NCI-H510A treated with DMSO at 0.1 percent for 48 hours (cell line): ENCODE measurements around the gene CCDC195.
"Not testable (repeated sequence)": the region's sequence is repeated elsewhere in the genome, so short reads cannot be mapped to it uniquely, and the experiment has no call there.

ENCODE experiments used
- DNase-seq: peaks from one replicate; lab custom pipeline; 2025; lab: John Stamatoyannopoulos, UW

The CCDC195 gene

DNA sequence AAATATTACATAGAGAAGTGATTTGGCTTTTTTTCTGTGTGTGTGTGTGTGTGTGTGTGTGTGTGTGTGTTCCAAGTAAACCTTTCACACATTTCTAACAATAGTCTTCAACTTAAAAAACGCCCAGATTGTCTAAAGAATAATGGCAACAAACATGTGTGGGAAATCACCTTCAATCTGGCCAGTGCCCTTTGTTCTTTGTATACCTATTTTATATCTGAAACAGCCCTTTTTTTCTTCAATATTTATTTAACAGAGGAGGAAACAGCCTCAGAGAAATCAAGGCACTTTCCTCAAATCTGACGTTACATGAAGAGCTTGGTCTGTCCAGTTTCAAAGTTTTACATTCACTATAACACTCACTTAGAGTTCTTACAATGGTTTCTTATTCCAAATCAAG is 25.3 kb downstream of the CCDC195 start:
- DNase-seq: no peak

GRCh38 chr2:224689539-224689938 is 26.6 kb downstream of the CCDC195 start:
- DNase-seq: no peak

DNA sequence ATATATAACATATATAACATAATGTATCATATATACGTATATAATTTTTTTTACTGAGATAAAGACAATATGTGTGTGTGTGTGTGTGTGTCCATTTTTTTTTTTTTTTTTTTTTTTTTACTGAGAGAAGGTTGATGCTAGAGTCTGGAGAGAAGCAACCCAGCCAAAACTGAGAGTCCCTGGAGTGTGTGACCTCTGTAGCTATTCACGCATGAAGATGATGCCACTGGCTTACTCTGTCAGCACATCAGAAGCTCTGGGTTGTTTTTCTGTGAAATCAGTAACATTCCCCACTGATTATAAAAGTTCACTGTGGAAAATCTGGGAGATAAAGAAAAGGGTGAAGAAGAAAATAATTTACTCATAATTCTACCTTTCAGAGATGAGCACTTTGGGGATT is 27.2 kb downstream of the CCDC195 start:
- DNase-seq: no peak

GRCh38 chr2:224687156-224687555 is 29.0 kb downstream of the CCDC195 start:
- no peak for DNase-seq

- no peak for DNase-seq
Measured at GRCh38 chr2:224685121-224685520, 31.0 kb downstream of the CCDC195 start.

DNA sequence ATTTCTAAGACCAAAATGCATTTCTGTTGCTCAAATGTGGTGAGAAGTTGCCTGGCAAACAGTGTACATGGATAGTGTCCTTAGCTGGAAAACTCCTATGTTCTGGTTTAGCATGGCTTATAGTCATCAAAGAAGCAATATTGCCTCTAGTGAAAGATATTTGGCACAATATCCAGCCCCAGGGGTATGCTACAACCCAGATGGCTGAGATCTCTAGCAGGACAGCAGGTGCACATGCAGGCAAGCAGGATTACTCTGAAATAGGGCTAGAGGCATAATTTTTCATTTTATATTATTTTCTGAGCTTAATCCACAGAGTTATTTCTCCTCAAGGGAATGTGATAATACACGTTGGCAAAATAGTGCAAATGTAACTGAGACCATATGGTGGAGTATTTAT is 34.0 kb downstream of the CCDC195 start:
- no peak for DNase-seq

- DNase-seq: no peak
Measured at GRCh38 chr2:224671731-224672130, 44.4 kb downstream of the CCDC195 start.

DNA sequence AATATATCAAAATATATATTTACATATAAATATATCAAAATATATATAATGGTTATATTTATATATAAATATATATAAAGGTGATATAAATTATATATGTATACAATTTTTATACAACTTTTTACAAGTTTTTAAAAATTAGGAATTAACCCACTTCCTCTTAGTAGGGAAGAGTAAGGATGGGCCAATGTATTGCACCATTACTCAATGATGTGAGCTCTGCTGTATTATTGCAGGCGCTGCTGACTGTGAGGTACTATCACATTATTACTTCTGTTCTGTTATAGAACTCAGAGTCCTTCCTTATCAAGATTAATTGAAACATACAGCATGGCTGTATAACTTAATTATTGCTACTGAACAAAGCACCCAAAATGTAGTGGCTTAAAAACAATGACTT is 46.0 kb downstream of the CCDC195 start:
- no peak for DNase-seq

GRCh38 chr2:224669449-224669848 is 46.7 kb downstream of the CCDC195 start:
- no peak for DNase-seq

DNA sequence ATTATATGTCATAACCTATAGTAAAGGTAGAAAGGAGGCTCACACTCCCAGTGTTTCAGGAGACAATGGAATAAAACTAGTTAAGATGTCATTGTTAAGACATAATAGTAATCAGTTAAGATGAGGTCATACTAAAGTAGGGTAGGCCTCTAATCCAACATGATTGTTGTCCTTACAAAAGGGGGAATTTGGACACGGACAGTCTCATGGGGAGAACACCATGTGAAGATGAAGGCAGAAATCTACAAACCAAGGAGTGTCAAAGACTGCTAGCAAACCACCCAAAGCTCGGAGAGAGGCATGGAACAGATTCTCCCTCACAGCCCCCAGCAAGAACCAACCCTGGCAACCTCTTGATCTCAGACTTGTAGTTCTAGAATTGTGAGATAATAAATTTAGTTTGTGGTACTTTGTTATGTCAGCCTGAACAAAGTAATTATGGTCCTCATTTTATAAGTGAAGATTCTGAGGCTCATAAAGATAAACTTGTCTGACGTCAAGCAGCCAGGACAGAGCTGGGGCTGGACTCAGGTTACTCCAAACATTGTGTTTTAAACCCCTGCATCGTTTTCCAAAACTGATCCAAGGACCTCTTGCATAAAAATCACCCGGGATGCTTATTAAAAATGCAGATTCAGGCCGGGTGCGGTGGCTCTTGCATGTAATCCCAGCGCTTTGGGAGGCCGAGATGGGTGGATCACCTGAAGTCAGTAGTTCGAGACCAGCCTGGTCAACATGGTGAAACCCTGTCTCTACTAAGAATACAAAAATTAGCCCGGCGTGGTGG is 47.8 kb downstream of the CCDC195 start:
- no peak for DNase-seq

DNA sequence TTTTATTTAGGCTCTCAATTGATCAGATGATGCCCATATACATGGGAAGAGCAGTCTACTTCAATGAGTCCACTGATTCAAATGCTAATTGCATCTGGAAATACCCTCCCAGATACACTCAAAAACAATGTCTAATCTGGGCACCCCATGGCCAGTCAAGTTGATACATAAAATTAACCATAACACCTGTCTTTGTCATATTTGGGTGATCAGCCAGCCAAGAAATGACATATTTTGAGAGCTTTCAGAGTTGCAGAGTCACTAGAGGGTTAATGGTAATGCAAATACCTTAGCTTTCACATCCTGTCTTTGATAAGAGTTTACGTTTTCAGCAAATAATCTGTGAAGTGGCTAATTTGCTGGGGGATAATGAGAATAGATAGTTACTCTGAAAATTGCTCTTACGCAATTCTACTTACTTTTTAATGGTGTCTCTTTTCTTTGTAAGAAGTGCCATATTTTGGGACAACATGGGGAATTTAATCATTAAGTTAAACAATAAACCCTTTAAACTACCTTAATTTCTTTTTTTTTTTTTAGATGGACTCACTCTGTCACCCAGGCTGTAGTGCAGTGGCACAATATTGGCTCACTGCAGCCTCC is 49.1 kb downstream of the CCDC195 start:
- no peak for DNase-seq

- DNase-seq: not testable (repeated sequence)
Measured at GRCh38 chr2:224663322-224663721, 52.8 kb downstream of the CCDC195 start.

GRCh38 chr2:224661708-224662107 is 54.5 kb downstream of the CCDC195 start:
- DNase-seq: not testable (repeated sequence)

DNA sequence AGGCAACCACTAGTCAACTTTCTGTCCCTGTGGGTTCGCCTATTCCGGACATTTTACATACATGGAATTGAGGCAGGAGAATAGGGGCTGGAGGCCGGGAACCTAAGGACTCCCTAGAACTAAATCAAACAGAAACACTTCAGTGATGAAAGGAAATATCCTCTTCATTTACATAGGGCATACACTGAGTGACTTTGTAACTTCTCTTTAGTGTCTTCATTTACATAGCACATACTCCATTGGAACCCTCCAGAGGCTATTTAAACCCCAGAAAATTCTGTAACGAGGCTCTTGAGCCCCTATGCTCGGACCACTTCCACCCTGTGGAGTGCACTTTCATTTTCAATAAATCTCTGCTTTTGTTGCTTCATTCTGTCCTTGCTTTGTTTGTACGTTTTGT is 56.5 kb downstream of the CCDC195 start:
- peak; percentile 13 for DNase-seq

- no peak for DNase-seq
Measured at GRCh38 chr2:224658780-224659405, 57.3 kb downstream of the CCDC195 start.

DNA sequence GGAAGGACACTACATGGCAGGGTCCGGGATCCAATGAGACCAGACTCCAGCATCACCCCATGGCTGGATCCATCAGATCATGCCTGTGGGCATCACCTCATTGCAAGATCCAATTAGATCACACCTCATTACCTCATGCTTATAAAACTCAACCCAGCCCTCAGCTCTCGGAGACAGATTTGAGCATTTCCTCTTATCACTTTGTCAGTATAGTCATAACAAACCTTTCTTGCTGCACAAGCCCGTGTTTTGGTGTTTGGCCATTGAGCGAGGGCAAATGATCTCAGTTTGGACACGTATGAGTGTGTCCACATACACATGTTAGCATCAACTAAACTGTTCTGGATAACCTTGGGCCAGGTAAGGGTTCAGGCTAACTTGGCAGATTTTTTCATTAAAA is 58.8 kb downstream of the CCDC195 start:
- no peak for DNase-seq

- no peak for DNase-seq
Measured at GRCh38 chr2:224655006-224655537, 61.1 kb downstream of the CCDC195 start.
